ENCODE data around the gene HAO1.

DNA sequence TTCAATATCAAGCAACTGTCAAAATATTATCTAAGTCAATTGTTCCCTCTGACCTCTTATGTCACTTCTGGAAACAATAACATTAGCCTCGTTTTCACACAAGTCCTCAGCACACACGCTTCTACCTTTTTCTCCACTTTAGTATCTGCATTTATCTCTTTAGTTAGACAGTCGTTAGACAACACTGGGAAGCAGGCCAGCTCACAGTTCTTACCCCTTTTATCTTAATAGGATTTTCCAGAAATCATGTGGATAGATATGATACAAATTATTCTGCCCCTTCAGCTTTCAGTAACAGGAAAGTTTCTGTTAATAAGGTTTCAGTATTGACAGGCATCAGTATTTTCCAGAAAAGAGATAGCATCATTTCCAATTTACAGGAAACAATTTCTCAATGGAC lies 25.9 kb upstream of the HAO1 start:
- TF ChIP-seq, protein P1, sequence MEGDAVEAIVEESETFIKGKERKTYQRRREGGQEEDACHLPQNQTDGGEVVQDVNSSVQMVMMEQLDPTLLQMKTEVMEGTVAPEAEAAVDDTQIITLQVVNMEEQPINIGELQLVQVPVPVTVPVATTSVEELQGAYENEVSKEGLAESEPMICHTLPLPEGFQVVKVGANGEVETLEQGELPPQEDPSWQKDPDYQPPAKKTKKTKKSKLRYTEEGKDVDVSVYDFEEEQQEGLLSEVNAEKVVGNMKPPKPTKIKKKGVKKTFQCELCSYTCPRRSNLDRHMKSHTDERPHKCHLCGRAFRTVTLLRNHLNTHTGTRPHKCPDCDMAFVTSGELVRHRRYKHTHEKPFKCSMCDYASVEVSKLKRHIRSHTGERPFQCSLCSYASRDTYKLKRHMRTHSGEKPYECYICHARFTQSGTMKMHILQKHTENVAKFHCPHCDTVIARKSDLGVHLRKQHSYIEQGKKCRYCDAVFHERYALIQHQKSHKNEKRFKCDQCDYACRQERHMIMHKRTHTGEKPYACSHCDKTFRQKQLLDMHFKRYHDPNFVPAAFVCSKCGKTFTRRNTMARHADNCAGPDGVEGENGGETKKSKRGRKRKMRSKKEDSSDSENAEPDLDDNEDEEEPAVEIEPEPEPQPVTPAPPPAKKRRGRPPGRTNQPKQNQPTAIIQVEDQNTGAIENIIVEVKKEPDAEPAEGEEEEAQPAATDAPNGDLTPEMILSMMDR (IDR thresholded peaks at IDR 0.05): no peak
- TF ChIP-seq SIN3A (IDR thresholded peaks at IDR 0.05; ENCODE audit: borderline replicate concordance, low read depth, low read length): no peak
- no peak for TF ChIP-seq JUND (IDR thresholded peaks at IDR 0.05)
- no peak for TF ChIP-seq RFX5 (IDR thresholded peaks at IDR 0.05; ENCODE audit: low read length)
- TF ChIP-seq, protein P2, sequence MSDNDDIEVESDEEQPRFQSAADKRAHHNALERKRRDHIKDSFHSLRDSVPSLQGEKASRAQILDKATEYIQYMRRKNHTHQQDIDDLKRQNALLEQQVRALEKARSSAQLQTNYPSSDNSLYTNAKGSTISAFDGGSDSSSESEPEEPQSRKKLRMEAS (IDR thresholded peaks at IDR 0.05; ENCODE audit: low read depth): no peak
- no peak for TF ChIP-seq TCF12 (IDR thresholded peaks at IDR 0.05)
- TF ChIP-seq, protein P3, sequence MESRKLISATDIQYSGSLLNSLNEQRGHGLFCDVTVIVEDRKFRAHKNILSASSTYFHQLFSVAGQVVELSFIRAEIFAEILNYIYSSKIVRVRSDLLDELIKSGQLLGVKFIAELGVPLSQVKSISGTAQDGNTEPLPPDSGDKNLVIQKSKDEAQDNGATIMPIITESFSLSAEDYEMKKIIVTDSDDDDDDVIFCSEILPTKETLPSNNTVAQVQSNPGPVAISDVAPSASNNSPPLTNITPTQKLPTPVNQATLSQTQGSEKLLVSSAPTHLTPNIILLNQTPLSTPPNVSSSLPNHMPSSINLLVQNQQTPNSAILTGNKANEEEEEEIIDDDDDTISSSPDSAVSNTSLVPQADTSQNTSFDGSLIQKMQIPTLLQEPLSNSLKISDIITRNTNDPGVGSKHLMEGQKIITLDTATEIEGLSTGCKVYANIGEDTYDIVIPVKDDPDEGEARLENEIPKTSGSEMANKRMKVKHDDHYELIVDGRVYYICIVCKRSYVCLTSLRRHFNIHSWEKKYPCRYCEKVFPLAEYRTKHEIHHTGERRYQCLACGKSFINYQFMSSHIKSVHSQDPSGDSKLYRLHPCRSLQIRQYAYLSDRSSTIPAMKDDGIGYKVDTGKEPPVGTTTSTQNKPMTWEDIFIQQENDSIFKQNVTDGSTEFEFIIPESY (IDR thresholded peaks at IDR 0.05; ENCODE audit: borderline replicate concordance, low read depth): no peak

Data from SK-N-SH (cell line).